ENCODE results near the gene PNKP.

PNKP gene

GRCh38 chr19:49816590-49816989 lies 50.8 kb downstream of the PNKP start:
- DNase-seq (ENCODE audit: low spot score) = no peak
- TF ChIP-seq, protein P1, sequence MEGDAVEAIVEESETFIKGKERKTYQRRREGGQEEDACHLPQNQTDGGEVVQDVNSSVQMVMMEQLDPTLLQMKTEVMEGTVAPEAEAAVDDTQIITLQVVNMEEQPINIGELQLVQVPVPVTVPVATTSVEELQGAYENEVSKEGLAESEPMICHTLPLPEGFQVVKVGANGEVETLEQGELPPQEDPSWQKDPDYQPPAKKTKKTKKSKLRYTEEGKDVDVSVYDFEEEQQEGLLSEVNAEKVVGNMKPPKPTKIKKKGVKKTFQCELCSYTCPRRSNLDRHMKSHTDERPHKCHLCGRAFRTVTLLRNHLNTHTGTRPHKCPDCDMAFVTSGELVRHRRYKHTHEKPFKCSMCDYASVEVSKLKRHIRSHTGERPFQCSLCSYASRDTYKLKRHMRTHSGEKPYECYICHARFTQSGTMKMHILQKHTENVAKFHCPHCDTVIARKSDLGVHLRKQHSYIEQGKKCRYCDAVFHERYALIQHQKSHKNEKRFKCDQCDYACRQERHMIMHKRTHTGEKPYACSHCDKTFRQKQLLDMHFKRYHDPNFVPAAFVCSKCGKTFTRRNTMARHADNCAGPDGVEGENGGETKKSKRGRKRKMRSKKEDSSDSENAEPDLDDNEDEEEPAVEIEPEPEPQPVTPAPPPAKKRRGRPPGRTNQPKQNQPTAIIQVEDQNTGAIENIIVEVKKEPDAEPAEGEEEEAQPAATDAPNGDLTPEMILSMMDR (IDR thresholded peaks at IDR 0.05; ENCODE audit: extremely low read depth, insufficient read depth, missing control alignments) = no peak
- in situ Hi-C loops (cut with MboI; ENCODE audit: low pct_unique_long_range_greater_than_20kb, low sequenced_read_pairs, unreplicated experiment) = no loop called here

- no peak for DNase-seq (ENCODE audit: low spot score)
- TF ChIP-seq, protein P1 (IDR thresholded peaks at IDR 0.05; ENCODE audit: extremely low read depth, insufficient read depth, missing control alignments) = no peak
- in situ Hi-C loops (cut with MboI; ENCODE audit: low pct_unique_long_range_greater_than_20kb, low sequenced_read_pairs, unreplicated experiment) = no loop called here
These were observed 53.4 kb downstream of the PNKP start for GRCh38 chr19:49814010-49814409.

DNA sequence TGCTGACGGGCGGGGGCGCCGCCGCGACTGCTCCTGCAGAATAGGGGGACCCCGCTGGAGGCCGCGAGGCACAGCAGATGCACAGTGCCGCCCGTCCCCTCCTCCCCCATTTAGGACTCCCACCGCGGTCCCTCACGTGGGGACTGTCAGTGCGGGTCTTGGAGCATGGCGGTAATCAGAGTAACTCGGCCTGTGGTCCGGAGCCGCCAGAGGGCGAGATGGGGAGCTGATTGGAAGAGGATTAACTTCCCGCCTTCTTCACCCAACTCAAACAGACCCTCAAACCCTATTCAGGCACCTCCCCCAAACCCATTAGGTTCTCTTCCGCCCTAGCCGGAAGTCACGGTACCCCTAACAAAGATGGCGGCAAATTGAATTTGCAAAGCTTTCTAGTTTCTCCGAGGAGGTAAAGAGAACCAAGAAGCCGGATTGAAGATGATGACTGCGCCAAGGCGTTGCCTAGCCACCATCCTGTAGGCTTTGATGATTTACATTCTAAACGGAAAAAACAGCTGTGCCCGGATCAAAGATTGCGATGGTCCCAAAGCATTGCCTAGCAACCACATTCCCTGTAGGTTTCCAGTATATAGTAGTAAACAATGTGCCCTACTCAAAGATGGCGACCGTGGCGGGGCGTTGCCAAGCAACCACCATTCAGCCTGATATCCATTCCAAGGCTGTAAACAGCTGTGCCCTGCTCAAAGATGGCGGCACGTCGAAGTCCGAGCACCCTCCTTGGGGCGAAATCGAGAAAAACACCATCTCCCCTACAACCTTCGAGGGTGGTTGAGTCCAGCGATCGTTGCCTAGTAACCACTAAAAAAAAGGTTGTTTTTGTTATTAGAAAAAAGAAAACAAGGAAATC lies 54.1 kb downstream of the PNKP start, which contains the start of gene FUZ:
Gene FUZ (minus strand): TSS at position 296 of the 865 bp plus-strand sequence. CDS start 186 bp downstream, at position 110.
- in situ Hi-C loops (cut with MboI; ENCODE audit: low pct_unique_long_range_greater_than_20kb, low sequenced_read_pairs, unreplicated experiment) = no loop called here
- DNase-seq (ENCODE audit: low spot score) = peak; percentile 94
- TF ChIP-seq, protein P1 (IDR thresholded peaks at IDR 0.05; ENCODE audit: extremely low read depth, insufficient read depth, missing control alignments) = no peak

DNA sequence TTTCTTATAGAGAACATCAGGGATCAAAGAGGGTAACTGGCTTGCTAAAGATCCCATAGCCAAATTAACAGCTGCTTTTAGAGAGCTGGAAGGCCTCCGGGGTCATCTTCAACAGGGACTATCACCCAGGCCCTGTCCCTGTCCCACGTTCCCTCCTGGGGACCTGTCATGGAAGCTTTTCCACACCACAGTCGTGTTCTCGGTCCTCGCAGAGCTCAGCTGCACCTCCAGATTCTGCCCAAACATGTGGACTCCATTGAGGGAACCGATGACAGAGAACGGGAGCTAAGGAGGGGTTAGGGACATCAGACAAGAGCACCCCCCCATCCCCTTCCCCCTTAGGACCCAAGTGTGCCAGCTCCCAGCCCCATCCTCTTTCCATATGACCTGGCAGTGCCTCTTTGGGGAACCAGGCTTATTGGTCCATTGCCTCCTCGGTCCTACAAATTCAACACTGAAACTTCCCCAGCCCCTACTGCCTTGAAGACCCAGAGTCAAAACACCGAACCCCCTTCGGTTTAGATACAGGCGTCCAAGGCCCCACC lies 54.9 kb downstream of the PNKP start:
- in situ Hi-C loops (cut with MboI; ENCODE audit: low pct_unique_long_range_greater_than_20kb, low sequenced_read_pairs, unreplicated experiment) = no loop called here
- DNase-seq (ENCODE audit: low spot score) = no peak
- TF ChIP-seq, protein P1 (IDR thresholded peaks at IDR 0.05; ENCODE audit: extremely low read depth, insufficient read depth, missing control alignments) = no peak

DNA sequence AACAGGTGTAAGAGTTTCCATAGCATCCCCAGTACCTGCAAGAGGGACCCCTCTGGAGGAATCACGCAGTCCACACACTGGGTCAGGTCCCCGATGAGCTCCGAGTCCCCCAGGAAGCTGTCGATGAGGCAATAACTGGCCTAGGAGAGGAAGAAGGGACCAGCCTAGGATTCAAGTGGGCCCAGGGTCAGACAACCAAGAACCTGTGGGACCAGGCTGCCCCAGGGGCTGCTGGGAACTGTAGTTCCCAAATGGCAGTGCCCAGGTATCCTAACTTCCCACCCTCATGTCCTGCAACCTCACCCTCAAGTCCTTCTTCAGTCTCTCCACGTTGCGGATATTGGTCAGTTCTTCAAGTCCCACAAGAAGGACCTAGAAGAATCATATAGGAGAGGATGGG lies 56.0 kb downstream of the PNKP start:
- DNase-seq (ENCODE audit: low spot score) = no peak
- in situ Hi-C loops (cut with MboI; ENCODE audit: low pct_unique_long_range_greater_than_20kb, low sequenced_read_pairs, unreplicated experiment) = no loop called here
- TF ChIP-seq, protein P1 (IDR thresholded peaks at IDR 0.05; ENCODE audit: extremely low read depth, insufficient read depth, missing control alignments) = no peak
